GM12878 (cell line): ENCODE measurements around the gene NXN. TPM values are rescaled to one million over a fixed set of nuclear protein-coding genes. Genes with fewer than 3 reads are reported as not detected.

Source experiments
- ATAC-seq: fragments of 200-7000 bp; cut with Tn5 transposase; 3 replicates; pipeline ENCODE4 v1.9.1; 2020; ENCODE audit warnings: mild to moderate bottlenecking, moderate library complexity
- BruUV-seq: library from RNA; stranded (reverse); fragments of 400-500 nt; replicated peaks from 2 replicates; lab custom pipeline; 2021; lab: Mats Ljungman, UMichigan
- CTCF ChIA-PET: fragments of 300-600 bp; sonication (Branson Sonifier 250); formaldehyde crosslinking; extraction: SDS; loops from one replicate; lab custom pipeline; 2021; ENCODE audit warnings: inconsistent platforms; lab: Yijun Ruan, JAX
- POLR2A ChIA-PET: fragments of 350-600 bp; formaldehyde crosslinking; extraction: SDS; loops from one replicate; lab custom pipeline; 2021; ENCODE audit warnings: inconsistent platforms; lab: Charles Lee
- RAD21 ChIA-PET: fragments of 300-600 bp; sonication (Branson Sonifier 250); formaldehyde crosslinking; loops from one replicate; lab custom pipeline; 2023; ENCODE audit warnings: antibody characterized with exemption; ENCODE audit not compliant: unreplicated experiment; lab: Charles Lee
- SMC1A ChIA-PET: fragments of 300-600 bp; sonication (Branson Sonifier 250); formaldehyde crosslinking; loops from one replicate; lab custom pipeline; 2023; ENCODE audit not compliant: unreplicated experiment, uncharacterized antibody; lab: Charles Lee
- DNase-seq: peaks from one replicate; pipeline ENCODE4 v3.0.0-alpha.2; 2011; ENCODE audit warnings: low read depth, low spot score
- FAIRE-seq: peaks from 3 replicates; lab custom pipeline; 2011; peaks lifted over from hg19 to GRCh38; lab: Jason Lieb, UNC
- H2AFZ ChIP-seq: 2 replicates; pipeline ENCODE4 v1.6.0; 2011; ENCODE audit warnings: low read depth, low read length, control low read depth; ENCODE audit not compliant: control insufficient read depth
- H3K27ac ChIP-seq: 2 replicates; pipeline ENCODE4 v1.5.1; 2011; ENCODE audit warnings: control low read depth; ENCODE audit not compliant: control insufficient read depth, insufficient read depth
- H3K27me3 ChIP-seq, 2 experiments: replicated peaks in 1 of 2; 2 replicates each; pipeline versions ENCODE4 v1.6.0 to v1.6.1; 2011; ENCODE audit warnings: low read length in 1 of 2; ENCODE audit not compliant: control insufficient read depth in 2 of 2, insufficient read depth in 2 of 2
- H3K36me3 ChIP-seq, 2 experiments: 2 replicates each; pipeline ENCODE4 v1.5.1; 2011; ENCODE audit warnings: low read length in 1 of 2; ENCODE audit not compliant: control insufficient read depth in 2 of 2, insufficient read depth in 2 of 2
- H3K4me1 ChIP-seq: 2 replicates; pipeline ENCODE4 v1.6.1; 2011; ENCODE audit warnings: mild to moderate bottlenecking, low read length, moderate library complexity, mixed read lengths; ENCODE audit not compliant: control insufficient read depth, insufficient read depth
- H3K4me2 ChIP-seq: 2 replicates; pipeline ENCODE4 v1.6.0; 2011; ENCODE audit warnings: control low read depth; ENCODE audit not compliant: control insufficient read depth, insufficient read depth
- H3K4me3 ChIP-seq: fragments of 200-600 bp; sonication (generic); 2 replicates; pipeline ENCODE4 v1.5.1; 2016
- H3K79me2 ChIP-seq: 2 replicates; pipeline ENCODE4 v1.6.0; 2011; ENCODE audit warnings: low read length; ENCODE audit not compliant: control insufficient read depth, insufficient read depth
- H3K9ac ChIP-seq: 2 replicates; pipeline ENCODE4 v1.8.0; 2011; ENCODE audit warnings: low read length, control low read depth, mixed read lengths; ENCODE audit not compliant: control insufficient read depth, insufficient read depth
- H3K9me3 ChIP-seq: replicated peaks from 3 replicates; pipeline ENCODE4 v1.5.1; 2011; ENCODE audit warnings: mild to moderate bottlenecking, low read length; ENCODE audit not compliant: control insufficient read depth, insufficient read depth
- H4K20me1 ChIP-seq: 2 replicates; pipeline ENCODE4 v1.6.0; 2011; ENCODE audit not compliant: control insufficient read depth, insufficient read depth
- ATF7 ChIP-seq: fragments of 450-650 bp; IDR thresholded peaks from 2 replicates; pipeline ENCODE4 v1.6.1; 2016; ENCODE audit warnings: low read depth, mild to moderate bottlenecking
- BCL11A ChIP-seq: IDR thresholded peaks from 2 replicates; pipeline ENCODE4 v1.6.1; 2011; ENCODE audit warnings: low read depth, low read length
- BRCA1 ChIP-seq: IDR thresholded peaks from 2 replicates; pipeline ENCODE4 v1.6.1; 2011; ENCODE audit warnings: low read depth, low read length, improper control_type of control experiment
- DPF2 ChIP-seq: fragments of 450-650 bp; IDR thresholded peaks from 2 replicates; pipeline ENCODE4 v1.6.1; 2017; ENCODE audit warnings: mild to moderate bottlenecking
- E4F1 ChIP-seq: fragments of 450-650 bp; IDR thresholded peaks from 2 replicates; pipeline ENCODE4 v1.6.1; 2018; ENCODE audit warnings: borderline replicate concordance, mild to moderate bottlenecking; ENCODE audit not compliant: partially characterized antibody
- JUND ChIP-seq: IDR thresholded peaks from 2 replicates; pipeline ENCODE4 v1.6.1; 2012; ENCODE audit warnings: low read depth, mild to moderate bottlenecking, low read length, improper control_type of control experiment, moderate library complexity
- MEF2A ChIP-seq: IDR thresholded peaks from 2 replicates; pipeline ENCODE4 v1.6.1; 2011; ENCODE audit warnings: low read depth, mild to moderate bottlenecking, low read length, moderate library complexity; ENCODE audit not compliant: insufficient read depth
- MEF2B ChIP-seq: fragments of 450-650 bp; IDR thresholded peaks from 2 replicates; pipeline ENCODE4 v1.6.1; 2018; ENCODE audit warnings: mild to moderate bottlenecking, moderate library complexity; ENCODE audit not compliant: partially characterized antibody, poor library complexity, severe bottlenecking
- MLLT1 ChIP-seq: fragments of 450-650 bp; IDR thresholded peaks from 2 replicates; pipeline ENCODE4 v1.6.1; 2016; ENCODE audit warnings: mild to moderate bottlenecking
- RAD21 ChIP-seq: IDR thresholded peaks from 2 replicates; pipeline ENCODE4 v1.6.1; 2011; ENCODE audit warnings: mild to moderate bottlenecking, low read depth, low read length, moderate library complexity; ENCODE audit not compliant: insufficient read depth
- RAD51 ChIP-seq: fragments of 450-650 bp; IDR thresholded peaks from 2 replicates; pipeline ENCODE4 v1.6.1; 2016; ENCODE audit warnings: moderate library complexity, mild to moderate bottlenecking, inconsistent platforms
- SRF ChIP-seq, 2 experiments: IDR thresholded peaks; 2 replicates each; pipeline ENCODE4 v1.6.1; 2011; ENCODE audit warnings: low read depth in 2 of 2, low read length in 2 of 2, mild to moderate bottlenecking in 1 of 2, moderate library complexity in 1 of 2
- WRNIP1 ChIP-seq: IDR thresholded peaks from 2 replicates; pipeline ENCODE4 v1.6.1; 2011; ENCODE audit warnings: low read depth, low read length, improper control_type of control experiment, borderline replicate concordance
- ZBED1 ChIP-seq: IDR thresholded peaks from 2 replicates; pipeline ENCODE4 v1.6.1; 2016; ENCODE audit warnings: borderline replicate concordance
- ZSCAN29 ChIP-seq: fragments of 450-650 bp; IDR thresholded peaks from 2 replicates; pipeline ENCODE4 v1.6.1; 2017; ENCODE audit warnings: mild to moderate bottlenecking, moderate library complexity
- WGBS: methylation state at CpG from one replicate; pipeline ENCODE4 v1.1.6; 2016; ENCODE audit warnings: low lambda C conversion rate; ENCODE audit not compliant: insufficient replicate concordance, insufficient coverage; ENCODE audit errors: missing lambda C conversion rate; 5-methylcytosine and 5-hydroxymethylcytosine counted together
- in situ Hi-C: fragments of 300-500 bp; cut with MboI; formaldehyde crosslinking; loops from 9 replicates; pipeline ENCODE4 v1.14.3; 2018; ENCODE audit warnings: mixed read lengths
- intact Hi-C: fragments of 100-400 bp; cut with micrococcal nuclease; formaldehyde crosslinking; loops from one replicate; pipeline ENCODE4 v1.14.2; 2022; ENCODE audit not compliant: unreplicated experiment
- polyA plus RNA-seq, 11 experiments: library from polyadenylated mRNA; depleted of rRNA in 4 of 11; unstranded in 6 of 11; stranded (reverse) in 5 of 11; fragments of >200 nt; fragmentation: Nextera tagmentation in 4 of 11; fragmentation: Illumina TruSeq in 1 of 11; extraction: Ambion mirVana in 4 of 11; extraction: Trizol in 1 of 11; gene quantifications; 1 replicate in 1 of 11; 2 replicates in 10 of 11; pipeline versions ENCODE4 v1.2.1 to v1.2.3, GENCODE V29; 2011 to 2016; ENCODE audit warnings: inconsistent platforms in 2 of 11, missing spikeins in 2 of 11, low read depth in 1 of 11
- total RNA-seq, 4 experiments: library from RNA; depleted of rRNA in 3 of 4; stranded (reverse); fragments of >200 nt in 3 of 4; fragmentation: Illumina TruSeq in 1 of 4; extraction: Trizol in 1 of 4; gene quantifications; 2 replicates each; pipeline versions ENCODE4 v1.2.1 to v1.2.3, GENCODE V29; 2013 to 2021
- TF ChIP-seq, protein P1 (sequence below): fragments of 450-650 bp; IDR thresholded peaks from 2 replicates; pipeline ENCODE4 v1.6.1; 2016; ENCODE audit warnings: mild to moderate bottlenecking, moderate library complexity, borderline replicate concordance
- TF ChIP-seq, protein P2 (sequence below): IDR thresholded peaks from 2 replicates; pipeline ENCODE4 v1.6.1; 2011; ENCODE audit warnings: mild to moderate bottlenecking, low read depth, low read length, moderate library complexity; ENCODE audit not compliant: insufficient replicate concordance

NXN gene
- total and polyA plus RNA-seq, 10 of the 15 experiments (the other 5 are each of a cell fraction or from before 2014, with no cell fraction given), result 0.04 to 1.2 (median 0.30) TPM

- no peaks in the 10 kb centered on the region for H3K27me3 ChIP-seq
- TF ChIP-seq BCL11A, result no peak
- TF ChIP-seq BRCA1, result no peak
- TF ChIP-seq SRF (IDR thresholded peaks at IDR 0.05; ENCODE audit: low read depth in 2 of 2, low read length in 2 of 2), result no peak
- no peak for TF ChIP-seq MEF2B
- no peak for TF ChIP-seq ATF7
- no peak for TF ChIP-seq WRNIP1
- no peak for TF ChIP-seq ZBED1
- no peak for TF ChIP-seq ZSCAN29
- no peak for TF ChIP-seq MEF2A
- no peak for TF ChIP-seq MLLT1
- TF ChIP-seq, protein P1, sequence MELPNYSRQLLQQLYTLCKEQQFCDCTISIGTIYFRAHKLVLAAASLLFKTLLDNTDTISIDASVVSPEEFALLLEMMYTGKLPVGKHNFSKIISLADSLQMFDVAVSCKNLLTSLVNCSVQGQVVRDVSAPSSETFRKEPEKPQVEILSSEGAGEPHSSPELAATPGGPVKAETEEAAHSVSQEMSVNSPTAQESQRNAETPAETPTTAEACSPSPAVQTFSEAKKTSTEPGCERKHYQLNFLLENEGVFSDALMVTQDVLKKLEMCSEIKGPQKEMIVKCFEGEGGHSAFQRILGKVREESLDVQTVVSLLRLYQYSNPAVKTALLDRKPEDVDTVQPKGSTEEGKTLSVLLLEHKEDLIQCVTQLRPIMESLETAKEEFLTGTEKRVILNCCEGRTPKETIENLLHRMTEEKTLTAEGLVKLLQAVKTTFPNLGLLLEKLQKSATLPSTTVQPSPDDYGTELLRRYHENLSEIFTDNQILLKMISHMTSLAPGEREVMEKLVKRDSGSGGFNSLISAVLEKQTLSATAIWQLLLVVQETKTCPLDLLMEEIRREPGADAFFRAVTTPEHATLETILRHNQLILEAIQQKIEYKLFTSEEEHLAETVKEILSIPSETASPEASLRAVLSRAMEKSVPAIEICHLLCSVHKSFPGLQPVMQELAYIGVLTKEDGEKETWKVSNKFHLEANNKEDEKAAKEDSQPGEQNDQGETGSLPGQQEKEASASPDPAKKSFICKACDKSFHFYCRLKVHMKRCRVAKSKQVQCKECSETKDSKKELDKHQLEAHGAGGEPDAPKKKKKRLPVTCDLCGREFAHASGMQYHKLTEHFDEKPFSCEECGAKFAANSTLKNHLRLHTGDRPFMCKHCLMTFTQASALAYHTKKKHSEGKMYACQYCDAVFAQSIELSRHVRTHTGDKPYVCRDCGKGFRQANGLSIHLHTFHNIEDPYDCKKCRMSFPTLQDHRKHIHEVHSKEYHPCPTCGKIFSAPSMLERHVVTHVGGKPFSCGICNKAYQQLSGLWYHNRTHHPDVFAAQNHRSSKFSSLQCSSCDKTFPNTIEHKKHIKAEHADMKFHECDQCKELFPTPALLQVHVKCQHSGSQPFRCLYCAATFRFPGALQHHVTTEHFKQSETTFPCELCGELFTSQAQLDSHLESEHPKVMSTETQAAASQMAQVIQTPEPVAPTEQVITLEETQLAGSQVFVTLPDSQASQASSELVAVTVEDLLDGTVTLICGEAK, result no peak
- no peak for TF ChIP-seq RAD51
- TF ChIP-seq RAD21, result no peak
- TF ChIP-seq JUND, result no peak
- TF ChIP-seq E4F1, result no peak
- TF ChIP-seq, protein P2, sequence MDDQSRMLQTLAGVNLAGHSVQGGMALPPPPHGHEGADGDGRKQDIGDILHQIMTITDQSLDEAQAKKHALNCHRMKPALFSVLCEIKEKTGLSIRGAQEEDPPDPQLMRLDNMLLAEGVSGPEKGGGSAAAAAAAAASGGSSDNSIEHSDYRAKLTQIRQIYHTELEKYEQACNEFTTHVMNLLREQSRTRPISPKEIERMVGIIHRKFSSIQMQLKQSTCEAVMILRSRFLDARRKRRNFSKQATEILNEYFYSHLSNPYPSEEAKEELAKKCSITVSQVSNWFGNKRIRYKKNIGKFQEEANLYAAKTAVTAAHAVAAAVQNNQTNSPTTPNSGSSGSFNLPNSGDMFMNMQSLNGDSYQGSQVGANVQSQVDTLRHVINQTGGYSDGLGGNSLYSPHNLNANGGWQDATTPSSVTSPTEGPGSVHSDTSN, result no peak
- no peak for TF ChIP-seq DPF2
Measured at GRCh38 chr17:907725-908124, 71.9 kb downstream of the NXN start.

More at GRCh38 chr17:907725-908124, 71.9 kb downstream of the NXN start:
- Histone ChIP-seq H3K9me3 (no peaks in the 10 kb centered on the region), H3K79me2 (no peaks in the 10 kb centered on the region), H4K20me1 (no peaks in the 10 kb centered on the region), H3K36me3 (no peaks in the 10 kb centered on the region), H3K4me1 (no peaks in the 10 kb centered on the region), H3K9ac (no peak overlapping the region), H3K4me2 (no peak overlapping the region), H2AFZ (no peak overlapping the region), H3K27ac (no peak overlapping the region), H3K4me3 (no peak overlapping the region)
- in situ Hi-C loops, result no loop called here
- no peak for DNase-seq
- BruUV-seq, result no TSS peak
- ChIA-PET CTCF (no interaction called here), RAD21 (no interaction called here), SMC1A (no interaction called here), POLR2A (no interaction called here)
- intact Hi-C loops, result no loop called here
- WGBS, result 48% methylated on average over 6 of the region's 6 CpGs
- ATAC-seq, result no peak
- no peak for FAIRE-seq
